SK-N-SH (cell line): ENCODE data around the gene DAB1. TPM values are rescaled to one million over a fixed set of nuclear protein-coding genes. Genes with fewer than 3 reads are reported as not detected.

Experiments used
- CTCF ChIA-PET: fragments of 300-600, 350-600 bp; formaldehyde crosslinking; extraction: SDS; loops from one replicate; lab custom pipeline; 2021; lab: Yijun Ruan, JAX
- POLR2A ChIA-PET: fragments of 350-600 bp; sonication (Branson Sonifier 250); formaldehyde crosslinking; extraction: SDS; loops from one replicate; lab custom pipeline; 2020; ENCODE audit warnings: antibody characterized with exemption, inconsistent platforms; lab: Yijun Ruan, JAX
- DNase-seq: peaks from one replicate; pipeline ENCODE4 v3.0.0; 2012
- H2AFZ ChIP-seq: fragments of 200-600 bp; sonication (generic); 2 replicates; pipeline ENCODE4 v1.8.1; 2016; ENCODE audit warnings: antibody characterized with exemption, mild to moderate bottlenecking, low read depth
- H3F3A ChIP-seq: fragments of 200-600 bp; sonication (generic); replicated peaks from 2 replicates; pipeline ENCODE3; 2016; ENCODE audit warnings: antibody characterized with exemption, mild to moderate bottlenecking; ENCODE audit not compliant: insufficient read depth
- H3K27ac ChIP-seq, 2 experiments: fragments of 200-500 bp in 1 of 2; fragments of 200-600 bp in 1 of 2; sonication (Bioruptor generic) in 1 of 2; sonication (generic), shearing (Covaris generic) in 1 of 2; 2 replicates each; pipeline versions ENCODE4 v1.5.1 to v1.6.1; 2014 to 2016; ENCODE audit warnings: low read depth in 2 of 2, inconsistent platforms in 1 of 2, low read length in 1 of 2, mild to moderate bottlenecking in 1 of 2, mixed read lengths in 1 of 2
- H3K27me3 ChIP-seq: fragments of 200-600 bp; sonication (generic), shearing (Covaris generic); 2 replicates; pipeline ENCODE4 v1.6.1; 2016; ENCODE audit warnings: mixed run types; ENCODE audit not compliant: insufficient read depth
- H3K36me3 ChIP-seq, 2 experiments: fragments of 200-500 bp in 1 of 2; fragments of 200-600 bp in 1 of 2; sonication (Bioruptor generic) in 1 of 2; sonication (generic) in 1 of 2; replicated peaks in 1 of 2; 2 replicates each; pipeline versions ENCODE3 to v1.5.1; 2014 to 2016; ENCODE audit warnings: low read length in 1 of 2, mild to moderate bottlenecking in 1 of 2; ENCODE audit not compliant: insufficient read depth in 2 of 2, control insufficient read depth in 1 of 2
- H3K4me1 ChIP-seq, 2 experiments: fragments of 200-500 bp in 1 of 2; fragments of 200-600 bp in 1 of 2; sonication (Bioruptor generic) in 1 of 2; sonication (generic), shearing (Covaris generic) in 1 of 2; 2 replicates each; pipeline versions ENCODE4 v1.5.1 to v1.6.1; 2014 to 2016; ENCODE audit warnings: low read depth in 1 of 2, low read length in 1 of 2, mixed run types in 1 of 2; ENCODE audit not compliant: insufficient read depth in 2 of 2, control insufficient read depth in 1 of 2
- H3K4me2 ChIP-seq: fragments of 200-600 bp; sonication (generic), shearing (Covaris generic); 2 replicates; pipeline ENCODE4 v1.6.1; 2017; ENCODE audit warnings: mixed run types
- H3K4me3 ChIP-seq, 2 experiments: fragments of 200-500 bp in 1 of 2; fragments of 200-600 bp in 1 of 2; sonication (Bioruptor generic) in 1 of 2; sonication (generic), shearing (Covaris generic) in 1 of 2; 2 replicates each; pipeline versions ENCODE4 v1.5.1 to v1.8.1; 2014 to 2016; ENCODE audit warnings: low read depth in 2 of 2, inconsistent platforms in 1 of 2, low read length in 1 of 2, mild to moderate bottlenecking in 1 of 2, mixed read lengths in 1 of 2, moderate library complexity in 1 of 2
- H3K79me2 ChIP-seq: fragments of 200-600 bp; sonication (generic); 2 replicates; pipeline ENCODE4 v1.8.1; 2017; ENCODE audit warnings: mild to moderate bottlenecking; ENCODE audit not compliant: insufficient read depth
- H3K9ac ChIP-seq: fragments of 200-600 bp; sonication (generic); 2 replicates; pipeline ENCODE4 v1.6.1; 2017; ENCODE audit warnings: mixed run types
- H3K9me2 ChIP-seq: fragments of 200-600 bp; sonication (generic); 2 replicates; pipeline ENCODE4 v1.6.1; 2017; ENCODE audit warnings: mixed run types
- H3K9me3 ChIP-seq: fragments of 200-600 bp; sonication (generic); 2 replicates; pipeline ENCODE4 v1.6.1; 2017; ENCODE audit warnings: mixed run types, mild to moderate bottlenecking, moderate library complexity
- H4K20me1 ChIP-seq: fragments of 200-600 bp; sonication (generic); 2 replicates; pipeline ENCODE4 v1.6.1; 2017; ENCODE audit warnings: mild to moderate bottlenecking, mixed run types; ENCODE audit not compliant: insufficient read depth
- CTCF ChIP-seq: fragments of 200-600 bp; sonication (generic); IDR thresholded peaks from 2 replicates; pipeline ENCODE4 v1.6.1; 2017; ENCODE audit warnings: antibody characterized with exemption, mild to moderate bottlenecking, moderate library complexity
- EP300 ChIP-seq, 2 experiments: IDR thresholded peaks; 2 replicates each; pipeline versions ENCODE4 v1.4.0 to v1.6.1; 2012; ENCODE audit warnings: borderline replicate concordance in 1 of 2, low read depth in 1 of 2, low read length in 1 of 2
- EZH2phosphoT487 ChIP-seq: fragments of 200-600 bp; sonication (generic); IDR thresholded peaks from 2 replicates; pipeline ENCODE4 v1.6.1; 2017; ENCODE audit warnings: low read depth, mixed run types, mild to moderate bottlenecking, antibody characterized with exemption, moderate library complexity, borderline replicate concordance
- FOXJ3 ChIP-seq: sonication (generic); formaldehyde crosslinking; IDR thresholded peaks from 2 replicates; pipeline ENCODE4 v1.5.1; 2020; ENCODE audit warnings: mild to moderate bottlenecking, missing genetic modification reagents
- GABPA ChIP-seq: IDR thresholded peaks from 2 replicates; pipeline ENCODE4 v1.4.0; 2012; ENCODE audit warnings: low read depth, mild to moderate bottlenecking
- GATA2 ChIP-seq: sonication (generic); formaldehyde crosslinking; IDR thresholded peaks from 2 replicates; pipeline ENCODE4 v1.5.0; 2020; ENCODE audit warnings: mild to moderate bottlenecking, missing genetic modification reagents
- IRF3 ChIP-seq: fragments of 150-350 bp; IDR thresholded peaks from 2 replicates; pipeline ENCODE4 v1.6.1; 2016; ENCODE audit warnings: mild to moderate bottlenecking, low read depth, low read length
- JUND ChIP-seq: IDR thresholded peaks from 2 replicates; pipeline ENCODE4 v1.4.0; 2012
- MAX ChIP-seq: IDR thresholded peaks from 2 replicates; pipeline ENCODE4 v1.4.0; 2012; ENCODE audit warnings: low read depth
- NFIC ChIP-seq: IDR thresholded peaks from 2 replicates; pipeline ENCODE4 v1.4.0; 2012; ENCODE audit warnings: borderline replicate concordance
- POLR2AphosphoS5 ChIP-seq: IDR thresholded peaks from 2 replicates; pipeline ENCODE4 v1.6.1; 2012; ENCODE audit warnings: low read depth, low read length
- REST ChIP-seq: IDR thresholded peaks from 2 replicates; pipeline ENCODE4 v1.6.1; 2012; ENCODE audit warnings: mild to moderate bottlenecking, low read depth, low read length, moderate library complexity
- RFX5 ChIP-seq: IDR thresholded peaks from 2 replicates; pipeline ENCODE4 v1.6.1; 2012; ENCODE audit warnings: mild to moderate bottlenecking, improper control_type of control experiment, low read length
- RXRA ChIP-seq: IDR thresholded peaks from 2 replicates; pipeline ENCODE4 v1.4.0; 2012; ENCODE audit warnings: low read depth, mild to moderate bottlenecking, borderline replicate concordance
- SIN3A ChIP-seq: IDR thresholded peaks from 2 replicates; pipeline ENCODE4 v1.6.1; 2012; ENCODE audit warnings: low read depth, mild to moderate bottlenecking, low read length, moderate library complexity, borderline replicate concordance
- SMC3 ChIP-seq: IDR thresholded peaks from 2 replicates; pipeline ENCODE4 v1.6.1; 2012; ENCODE audit warnings: low read depth, low read length, improper control_type of control experiment
- TAF1 ChIP-seq: IDR thresholded peaks from 2 replicates; pipeline ENCODE4 v1.6.1; 2012; ENCODE audit warnings: low read depth, mild to moderate bottlenecking, low read length, moderate library complexity, borderline replicate concordance
- USF1 ChIP-seq: IDR thresholded peaks from 2 replicates; pipeline ENCODE4 v1.4.0; 2012; ENCODE audit warnings: low read depth, borderline replicate concordance
- USF2 ChIP-seq: fragments of 150-350 bp; IDR thresholded peaks from 2 replicates; pipeline ENCODE4 v1.6.1; 2017; ENCODE audit warnings: antibody characterized with exemption, low read length, low read depth, borderline replicate concordance
- WGBS: methylation state at CpG from one replicate; pipeline ENCODE4 v1.1.6; 2017; ENCODE audit warnings: low lambda C conversion rate; 5-methylcytosine and 5-hydroxymethylcytosine counted together
- polyA plus RNA-seq, 3 experiments: library from polyadenylated mRNA; depleted of rRNA; stranded (reverse); fragments of >200 nt; gene quantifications; 2 replicates each; pipeline ENCODE4 v1.2.3, GENCODE V29; 2012

DAB1 gene
- polyA plus RNA-seq, 1 of the 3 experiments (the other 2 are of a cell fraction): 2.9 TPM

GRCh38 chr1:57218487-57219079, 205.3 kb downstream of the DAB1 start:
- Histone ChIP-seq H4K20me1 (no peaks in the 10 kb centered on the region), H3K4me3 (no peak overlapping the region), H3K36me3 (no peaks in the 10 kb centered on the region), H3K9me2 (no peaks in the 10 kb centered on the region), H3K27me3 (no peaks in the 10 kb centered on the region), H3K9me3 (no peaks in the 10 kb centered on the region), H3F3A (no peaks in the 10 kb centered on the region), H2AFZ (no peak overlapping the region), H3K4me2 (no peak overlapping the region), H3K4me1 (no peaks in the 10 kb centered on the region; a peak in 1 of 4 replicates), H3K9ac (no peak overlapping the region), H3K27ac (peak overlapping the region in 1 of 2 experiments; percentile 51; a peak in 1 of 4 replicates), H3K79me2 (no peaks in the 10 kb centered on the region)
- peak; percentile 57 for DNase-seq
- TF ChIP-seq RXRA (no peak), REST (no peak), USF1 (no peak), JUND (no peak), SMC3 (no peak), CTCF (no peak), IRF3 (no peak), GATA2 (CRISPR knock-in tag) (no peak), NFIC (no peak), GABPA (no peak), RFX5 (no peak), EP300 (IDR thresholded peaks at IDR 0.05; ENCODE audit: borderline replicate concordance in 1 of 2, low read depth in 1 of 2, low read length in 1 of 2) (no peak), POLR2AphosphoS5 (no peak), SIN3A (no peak), EZH2phosphoT487 (no peak), TAF1 (no peak), USF2 (no peak), MAX (no peak), FOXJ3 (CRISPR knock-in tag) (no peak)
- WGBS: 74% methylated on average over 6 of the region's 6 CpGs
- ChIA-PET CTCF (interaction anchor here (1.4 kb wide), 1 partner anchor 14 kb away, joined by 5 read pairs; no protein-coding TSS in a partner anchor), POLR2A (no interaction called here)
